Neural cell (in vitro differentiated cells): ENCODE data around the gene DAP. TPM values are rescaled to one million over a fixed set of nuclear protein-coding genes. Genes with fewer than 3 reads are reported as not detected.

Source experiments
- H2AFZ ChIP-seq: fragments of 200-600, 300-800 bp; sonication (generic), shearing (Covaris generic); 2 replicates; pipeline ENCODE4 v1.6.0; 2014; ENCODE audit warnings: low read depth, mild to moderate bottlenecking, antibody characterized with exemption, low read length, moderate library complexity
- H3F3A ChIP-seq: fragments of 200-600 bp; shearing (Covaris generic); 2 replicates; pipeline ENCODE4 v1.6.1; 2016; ENCODE audit warnings: mild to moderate bottlenecking, moderate library complexity, mixed read lengths, antibody characterized with exemption, low read length; ENCODE audit not compliant: insufficient read depth, poor library complexity, severe bottlenecking
- H3K27ac ChIP-seq: fragments of 200-600, 300-800 bp; sonication (generic), shearing (Covaris generic); 2 replicates; pipeline ENCODE4 v1.5.1; 2014; ENCODE audit warnings: mild to moderate bottlenecking, low read length, moderate library complexity
- H3K27me3 ChIP-seq: fragments of 300-800, 200-600 bp; sonication (generic), shearing (Covaris generic); 2 replicates; pipeline ENCODE4 v1.6.0; 2014; ENCODE audit warnings: mild to moderate bottlenecking, low read depth, low read length, moderate library complexity; ENCODE audit not compliant: insufficient read depth
- H3K36me3 ChIP-seq: fragments of 300-800, 200-600 bp; sonication (generic), shearing (Covaris generic); 2 replicates; pipeline ENCODE4 v1.5.1; 2014; ENCODE audit warnings: mild to moderate bottlenecking, antibody characterized with exemption, low read length, moderate library complexity; ENCODE audit not compliant: insufficient read depth
- H3K4me2 ChIP-seq: fragments of 300-800, 200-600 bp; sonication (generic), shearing (Covaris generic); 2 replicates; pipeline ENCODE4 v1.6.0; 2014; ENCODE audit warnings: mild to moderate bottlenecking, low read length
- H3K4me3 ChIP-seq: fragments of 300-800, 200-600 bp; sonication (generic), shearing (Covaris generic); 2 replicates; pipeline ENCODE4 v1.5.1; 2014; ENCODE audit warnings: mild to moderate bottlenecking, low read length, moderate library complexity
- H3K79me2 ChIP-seq: fragments of 200-600 bp; shearing (Covaris generic); replicated peaks from 2 replicates; pipeline ENCODE4 v1.6.0; 2014; ENCODE audit warnings: mild to moderate bottlenecking, low read length, moderate library complexity; ENCODE audit not compliant: insufficient read depth
- H3K9ac ChIP-seq: fragments of 300-800, 200-600 bp; sonication (generic), shearing (Covaris generic); 2 replicates; pipeline ENCODE4 v1.6.1; 2016; ENCODE audit warnings: mild to moderate bottlenecking, low read length, mixed read lengths
- H3K9me2 ChIP-seq: fragments of 200-600 bp; shearing (Covaris generic); 2 replicates; pipeline ENCODE4 v1.6.1; 2016; ENCODE audit warnings: mild to moderate bottlenecking, low read length, mixed read lengths; ENCODE audit not compliant: insufficient read depth
- H3K9me3 ChIP-seq: fragments of 200-600, 300-800 bp; sonication (generic), shearing (Covaris generic); 2 replicates; pipeline ENCODE4 v1.6.1; 2016; ENCODE audit warnings: mild to moderate bottlenecking, mixed run types, low read length, moderate library complexity, mixed read lengths
- H4K20me1 ChIP-seq: fragments of 200-600 bp; shearing (Covaris generic); 2 replicates; pipeline ENCODE4 v1.6.1; 2016; ENCODE audit warnings: mild to moderate bottlenecking, mixed run types; ENCODE audit not compliant: insufficient read depth
- CTCF ChIP-seq: fragments of 450-650 bp; IDR thresholded peaks from 2 replicates; pipeline ENCODE4 v1.5.1; 2014; ENCODE audit warnings: antibody characterized with exemption, mild to moderate bottlenecking, moderate library complexity; ENCODE audit not compliant: poor library complexity, severe bottlenecking
- EP300 ChIP-seq: fragments of 450-650 bp; conservative IDR thresholded peaks from 2 replicates; pipeline ENCODE4 v1.6.1; 2014; ENCODE audit warnings: antibody characterized with exemption, mild to moderate bottlenecking, moderate library complexity; ENCODE audit not compliant: poor library complexity, severe bottlenecking
- EZH2 ChIP-seq: fragments of 200-600, 300-800 bp; shearing (Covaris generic), sonication (generic); IDR thresholded peaks from 2 replicates; pipeline ENCODE4 v1.6.1; 2014; ENCODE audit warnings: antibody characterized with exemption, low read length, borderline replicate concordance, mild to moderate bottlenecking; ENCODE audit not compliant: insufficient read depth, poor library complexity, severe bottlenecking
- MXI1 ChIP-seq: fragments of 450-650 bp; conservative IDR thresholded peaks from 2 replicates; pipeline ENCODE4 v1.6.1; 2014; ENCODE audit warnings: antibody characterized with exemption, mild to moderate bottlenecking; ENCODE audit not compliant: poor library complexity, severe bottlenecking
- POLR2AphosphoS5 ChIP-seq: IDR thresholded peaks from 2 replicates; pipeline ENCODE4 v1.6.1; 2012
- RAD21 ChIP-seq: fragments of 450-650 bp; conservative IDR thresholded peaks from 2 replicates; pipeline ENCODE4 v1.6.1; 2014; ENCODE audit warnings: antibody characterized with exemption, mild to moderate bottlenecking, moderate library complexity
- SMC3 ChIP-seq: fragments of 450-650 bp; conservative IDR thresholded peaks from 2 replicates; pipeline ENCODE4 v1.6.1; 2014; ENCODE audit warnings: antibody characterized with exemption, mild to moderate bottlenecking, moderate library complexity; ENCODE audit not compliant: poor library complexity
- TAF1 ChIP-seq: IDR thresholded peaks from 2 replicates; pipeline ENCODE4 v1.6.1; 2012; ENCODE audit warnings: low read depth
- polyA plus RNA-seq: library from polyadenylated mRNA; depleted of rRNA; stranded (reverse); fragments of >200 nt; gene quantifications from 2 replicates; pipeline ENCODE4 v1.2.3, GENCODE V29; 2014
- TF ChIP-seq, protein P1 (sequence below): IDR thresholded peaks from 2 replicates; pipeline ENCODE4 v1.6.1; 2012; ENCODE audit warnings: borderline replicate concordance

The DAP gene
- polyA plus RNA-seq, 1 donor from 2014 or later, result 9.3 TPM

DNA sequence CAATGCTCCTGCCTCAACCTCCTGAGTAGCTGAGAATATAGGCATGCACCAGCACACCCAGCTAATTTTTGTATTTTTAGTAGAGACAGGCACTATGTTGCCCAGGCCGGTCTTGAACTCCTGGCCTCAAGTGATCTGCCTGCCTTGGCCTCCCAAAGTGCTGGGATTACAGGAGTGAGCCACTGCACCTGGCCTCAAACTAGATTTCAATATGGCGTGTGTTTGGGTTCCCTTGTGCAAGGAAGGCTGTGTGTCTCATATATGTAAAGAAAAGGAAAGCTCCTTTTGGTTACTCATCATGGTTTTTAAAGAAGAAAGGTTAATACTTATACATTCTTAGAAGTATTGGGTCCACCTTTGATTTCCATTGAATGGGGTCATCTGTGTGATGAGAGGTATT is 126.5 kb downstream of the DAP start:
- Histone ChIP-seq H3K4me3 (no peak overlapping the region), H3K9me2 (no peaks in the 10 kb centered on the region), H3K4me2 (no peak overlapping the region), H2AFZ (no peak overlapping the region), H3K36me3 (peaks cover 3% of the 10 kb centered on the region), H3K27me3 (no peaks in the 10 kb centered on the region), H4K20me1 (no peaks in the 10 kb centered on the region), H3K9ac (no peak overlapping the region), H3K27ac (no peak overlapping the region), H3K79me2 (no peaks in the 10 kb centered on the region), H3K9me3 (no peaks in the 10 kb centered on the region), H3F3A (no peaks in the 10 kb centered on the region)
- TF ChIP-seq EZH2, result no peak
- TF ChIP-seq POLR2AphosphoS5, result no peak
- no peak for TF ChIP-seq EP300
- TF ChIP-seq RAD21, result no peak
- TF ChIP-seq MXI1, result no peak
- TF ChIP-seq, protein P1, sequence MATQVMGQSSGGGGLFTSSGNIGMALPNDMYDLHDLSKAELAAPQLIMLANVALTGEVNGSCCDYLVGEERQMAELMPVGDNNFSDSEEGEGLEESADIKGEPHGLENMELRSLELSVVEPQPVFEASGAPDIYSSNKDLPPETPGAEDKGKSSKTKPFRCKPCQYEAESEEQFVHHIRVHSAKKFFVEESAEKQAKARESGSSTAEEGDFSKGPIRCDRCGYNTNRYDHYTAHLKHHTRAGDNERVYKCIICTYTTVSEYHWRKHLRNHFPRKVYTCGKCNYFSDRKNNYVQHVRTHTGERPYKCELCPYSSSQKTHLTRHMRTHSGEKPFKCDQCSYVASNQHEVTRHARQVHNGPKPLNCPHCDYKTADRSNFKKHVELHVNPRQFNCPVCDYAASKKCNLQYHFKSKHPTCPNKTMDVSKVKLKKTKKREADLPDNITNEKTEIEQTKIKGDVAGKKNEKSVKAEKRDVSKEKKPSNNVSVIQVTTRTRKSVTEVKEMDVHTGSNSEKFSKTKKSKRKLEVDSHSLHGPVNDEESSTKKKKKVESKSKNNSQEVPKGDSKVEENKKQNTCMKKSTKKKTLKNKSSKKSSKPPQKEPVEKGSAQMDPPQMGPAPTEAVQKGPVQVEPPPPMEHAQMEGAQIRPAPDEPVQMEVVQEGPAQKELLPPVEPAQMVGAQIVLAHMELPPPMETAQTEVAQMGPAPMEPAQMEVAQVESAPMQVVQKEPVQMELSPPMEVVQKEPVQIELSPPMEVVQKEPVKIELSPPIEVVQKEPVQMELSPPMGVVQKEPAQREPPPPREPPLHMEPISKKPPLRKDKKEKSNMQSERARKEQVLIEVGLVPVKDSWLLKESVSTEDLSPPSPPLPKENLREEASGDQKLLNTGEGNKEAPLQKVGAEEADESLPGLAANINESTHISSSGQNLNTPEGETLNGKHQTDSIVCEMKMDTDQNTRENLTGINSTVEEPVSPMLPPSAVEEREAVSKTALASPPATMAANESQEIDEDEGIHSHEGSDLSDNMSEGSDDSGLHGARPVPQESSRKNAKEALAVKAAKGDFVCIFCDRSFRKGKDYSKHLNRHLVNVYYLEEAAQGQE, result no peak
- no peak for TF ChIP-seq SMC3
- TF ChIP-seq CTCF, result no peak
- no peak for TF ChIP-seq TAF1

DNA sequence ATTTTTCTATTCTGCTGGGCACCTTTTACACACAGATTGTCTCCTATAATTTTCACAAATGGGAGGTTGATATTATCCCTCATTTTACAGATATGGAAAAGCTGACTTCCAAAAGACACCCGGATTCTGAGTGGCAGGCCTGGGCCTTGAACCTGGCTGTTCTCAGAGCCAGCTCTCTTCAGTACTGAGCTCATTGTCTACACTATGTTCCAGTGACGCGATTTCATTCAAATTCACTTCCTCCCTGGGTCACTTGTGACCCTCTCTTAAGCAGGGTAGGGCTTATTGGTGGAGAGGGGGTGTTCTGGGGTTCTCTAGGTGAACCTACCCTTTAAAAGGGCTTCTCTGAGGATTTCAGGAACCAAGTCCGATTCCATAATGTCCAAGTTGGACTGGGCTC is 127.0 kb downstream of the DAP start:
- no peaks in the 10 kb centered on the region for H3K9me2 ChIP-seq
- TF ChIP-seq, protein P1, result no peak
- no peak for TF ChIP-seq CTCF
- TF ChIP-seq RAD21, result no peak
- no peaks in the 10 kb centered on the region for H3K9me3 ChIP-seq
- no peaks in the 10 kb centered on the region for H3K79me2 ChIP-seq
- no peaks in the 10 kb centered on the region for H4K20me1 ChIP-seq
- no peaks in the 10 kb centered on the region for H3K27me3 ChIP-seq
- peaks cover 3% of the 10 kb centered on the region for H3K36me3 ChIP-seq
- H3F3A ChIP-seq, result no peaks in the 10 kb centered on the region
- H3K27ac ChIP-seq, result no peak overlapping the region
- no peak overlapping the region for H3K4me2 ChIP-seq
- no peak overlapping the region for H3K4me3 ChIP-seq
- no peak overlapping the region for H3K9ac ChIP-seq
- H2AFZ ChIP-seq, result no peak overlapping the region
